ENCODE measurements around the gene DCUN1D1.

The DCUN1D1 gene

GRCh38 chr3:182971637-182972036 lies 8.7 kb downstream of the DCUN1D1 start:
- DNase-seq, result no peak

GRCh38 chr3:182970811-182971418 lies 9.4 kb downstream of the DCUN1D1 start:
- no peak for DNase-seq

DNA sequence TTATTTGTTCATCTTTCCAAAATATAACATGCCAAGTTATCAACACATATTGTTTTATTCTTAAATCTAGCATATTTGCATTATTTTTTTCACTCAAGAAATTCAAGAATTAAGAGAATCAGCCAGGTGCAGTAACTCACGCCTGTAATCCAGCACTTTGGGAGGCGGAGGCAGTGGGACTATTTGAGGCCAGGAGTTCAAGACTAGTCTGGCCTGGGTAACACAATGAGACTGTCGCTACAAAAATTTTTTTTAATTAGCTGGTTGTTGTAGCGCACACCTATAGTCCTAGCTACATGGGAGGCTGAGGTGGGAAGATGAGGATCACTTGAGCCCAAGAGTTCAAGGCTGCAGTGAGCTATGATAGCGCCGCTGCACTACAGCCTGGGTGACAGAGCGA lies 10.5 kb downstream of the DCUN1D1 start:
- DNase-seq, result no peak

DNA sequence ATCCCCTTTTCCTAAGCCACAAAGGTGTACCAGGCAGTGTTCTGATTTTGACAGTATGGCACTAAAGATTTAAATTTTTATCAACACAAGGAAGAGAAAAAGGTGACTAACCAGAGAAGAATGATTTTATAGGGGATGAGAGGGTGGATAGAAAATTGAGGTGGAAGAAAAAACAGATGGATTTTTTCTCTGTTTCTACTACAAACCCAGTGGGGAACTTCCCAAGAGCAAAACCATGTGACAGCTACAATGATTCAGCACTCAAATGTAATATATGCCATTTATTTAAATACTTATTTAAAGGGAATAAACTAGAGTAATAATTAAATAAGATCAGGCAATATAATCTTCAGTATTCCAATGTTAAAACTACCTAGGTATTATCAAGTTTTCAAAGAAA lies 11.1 kb downstream of the DCUN1D1 start:
- DNase-seq, result no peak

DNA sequence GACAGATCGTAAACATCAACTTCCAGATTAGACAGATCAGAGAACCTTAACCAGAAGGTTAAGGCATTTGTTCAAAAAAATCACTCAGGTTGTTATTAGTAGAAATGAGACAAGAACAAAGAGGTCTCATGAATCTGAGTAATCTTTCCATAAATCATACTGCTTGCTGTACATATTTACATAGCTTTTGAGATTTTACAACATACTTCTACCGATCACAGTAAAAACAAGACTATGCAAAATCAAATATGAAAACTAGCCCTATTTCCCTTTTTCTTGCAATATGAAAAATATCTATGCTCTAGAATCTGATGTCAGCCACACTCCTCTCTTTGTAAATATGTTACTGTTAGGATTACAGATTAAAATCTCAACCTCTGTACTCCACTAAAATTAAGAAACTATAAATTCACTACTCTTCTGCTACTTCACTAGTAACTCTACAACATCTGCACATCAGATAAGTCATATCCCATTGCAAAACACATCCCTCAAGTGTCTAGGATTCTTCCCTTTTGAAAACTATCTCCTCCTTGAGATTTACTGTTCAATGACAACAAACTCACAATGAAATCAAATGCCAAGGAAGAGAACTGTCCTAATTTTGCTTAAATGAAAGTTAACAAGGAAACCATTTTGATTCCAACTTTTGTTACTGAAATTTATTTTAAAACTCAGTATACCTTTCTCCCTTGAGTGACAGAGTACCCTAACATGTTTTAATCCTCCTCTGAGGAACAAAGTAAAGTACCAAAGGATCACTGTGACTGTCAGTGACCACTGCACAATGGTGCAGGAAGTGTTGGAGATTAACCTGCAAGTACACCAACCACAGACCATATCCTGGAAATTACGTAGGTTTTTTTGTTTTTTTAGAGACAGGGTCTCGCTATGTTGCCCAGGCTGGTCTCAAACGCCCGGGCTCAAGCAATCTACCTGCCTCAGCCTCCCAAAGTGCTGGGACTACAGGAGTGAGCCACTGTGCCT lies 12.8 kb downstream of the DCUN1D1 start:
- no peak for DNase-seq

DNA sequence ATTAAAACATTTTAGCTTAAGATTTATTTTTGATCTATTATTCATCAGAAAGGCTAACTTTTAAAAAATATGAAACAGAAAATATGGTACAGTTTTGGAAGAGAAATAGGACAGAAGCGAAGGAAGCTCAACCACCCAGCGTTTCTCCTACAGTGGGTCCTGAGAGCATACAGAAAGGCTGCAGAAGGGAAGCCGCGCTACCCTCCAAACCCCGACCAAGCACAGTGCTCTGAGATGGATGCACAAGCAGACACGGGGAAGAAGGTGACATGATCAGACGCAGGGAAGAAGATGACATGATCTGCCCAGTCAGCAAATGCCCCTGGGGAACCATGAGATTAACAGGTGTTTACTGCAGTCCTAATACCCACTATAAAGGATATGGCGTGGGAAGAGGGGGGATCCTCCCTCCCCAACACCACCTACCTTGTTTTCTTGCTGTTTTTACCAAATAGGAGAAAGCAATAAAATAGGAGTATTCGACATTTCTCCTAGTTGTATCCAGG lies 14.4 kb downstream of the DCUN1D1 start:
- no peak for DNase-seq

DNA sequence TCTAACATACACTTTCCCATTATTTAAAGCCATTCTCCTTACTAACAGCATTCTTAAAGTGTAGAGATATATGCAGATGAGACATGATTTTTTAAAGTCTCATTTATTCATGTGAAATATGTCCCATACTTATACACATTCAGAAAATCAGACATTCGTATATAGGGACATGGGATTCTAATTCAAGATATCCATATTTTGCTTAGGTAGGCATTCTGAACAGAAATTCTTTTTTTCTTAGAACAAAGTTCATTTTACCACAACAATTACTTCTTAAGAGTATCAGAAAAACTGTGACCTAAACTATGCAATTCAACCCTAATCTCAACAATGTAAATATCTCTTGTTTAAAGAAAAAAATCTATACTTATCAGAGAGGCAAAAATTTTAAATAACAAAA lies 16.2 kb downstream of the DCUN1D1 start:
- no peak for DNase-seq

- DNase-seq, result no peak
Observed at GRCh38 chr3:182962166-182962565, 18.2 kb downstream of the DCUN1D1 start.

- no peak for DNase-seq
Observed at GRCh38 chr3:182959474-182960350, 20.6 kb downstream of the DCUN1D1 start.

- no peak for DNase-seq
Observed at GRCh38 chr3:182957676-182958266, 22.6 kb downstream of the DCUN1D1 start.

DNA sequence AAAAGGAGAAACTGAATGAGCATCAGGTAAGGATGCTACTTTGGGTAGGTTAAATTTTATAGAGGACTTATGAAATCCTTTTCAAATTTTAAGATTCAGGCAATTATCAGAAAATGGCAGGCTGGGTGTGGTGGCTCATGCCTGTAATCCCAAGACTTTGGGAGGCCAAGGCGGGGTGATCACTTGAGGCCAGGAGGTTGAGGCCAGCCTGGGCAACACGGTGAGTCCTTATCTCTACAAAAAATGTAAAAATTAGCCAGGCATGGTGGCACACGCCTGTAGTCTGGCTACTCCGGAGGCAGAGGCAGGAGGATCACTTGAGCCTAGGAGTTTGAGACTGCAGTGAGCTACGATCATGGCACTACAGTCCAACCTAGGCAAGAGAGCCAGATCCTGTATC lies 23.1 kb downstream of the DCUN1D1 start:
- DNase-seq, result no peak

DNA sequence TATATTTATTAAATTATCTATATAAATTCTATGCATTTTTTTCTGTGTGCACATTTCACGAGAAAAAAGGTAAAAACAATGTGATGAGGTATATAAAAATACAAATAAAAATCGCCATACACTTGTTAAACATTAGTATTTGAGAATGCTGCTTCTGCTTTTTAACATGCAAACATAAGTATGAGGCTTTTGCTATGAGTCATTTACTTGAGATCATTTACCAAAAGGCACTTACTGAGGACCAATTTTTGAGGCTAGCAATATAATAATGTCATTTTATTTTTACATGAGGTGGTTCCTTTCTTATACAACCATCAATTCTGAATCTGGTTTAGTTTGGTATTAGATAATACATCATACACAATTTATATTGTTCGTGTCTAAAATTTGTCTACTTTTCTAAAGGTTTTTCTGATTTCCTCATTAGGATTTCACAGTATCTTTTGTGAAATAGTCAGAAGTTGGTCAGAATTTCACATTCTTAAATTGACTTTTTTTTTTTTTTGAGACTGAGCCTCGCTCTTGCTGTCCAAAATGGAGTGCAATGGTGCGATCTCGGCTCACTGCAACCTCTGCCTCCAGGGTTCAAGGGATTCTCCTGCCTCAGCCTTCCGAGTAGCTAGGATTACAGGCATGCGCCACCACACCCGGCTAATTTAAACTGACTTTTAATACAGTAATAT lies 25.6 kb downstream of the DCUN1D1 start:
- DNase-seq, result no peak

DNA sequence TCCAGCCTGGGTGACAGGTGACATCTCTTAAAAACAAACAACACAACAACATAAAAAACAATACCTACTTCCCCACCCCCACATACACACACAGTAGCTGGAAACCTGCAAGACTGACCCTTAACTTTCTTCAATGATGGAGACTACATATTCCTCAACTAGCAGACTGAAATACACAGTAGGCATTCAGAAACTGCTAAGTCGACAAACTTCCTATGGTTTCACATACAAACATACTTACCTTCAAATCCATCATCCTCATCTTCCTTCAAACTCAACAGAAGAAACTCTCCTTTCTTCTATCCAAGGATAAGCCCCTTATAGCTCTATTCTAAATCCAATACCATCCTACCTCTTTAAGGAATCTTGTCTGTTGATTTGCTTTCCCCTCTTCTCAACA lies 30.6 kb downstream of the DCUN1D1 start:
- no peak for DNase-seq

- no peak for DNase-seq
Observed at GRCh38 chr3:182948305-182948704, 32.0 kb downstream of the DCUN1D1 start.

DNA sequence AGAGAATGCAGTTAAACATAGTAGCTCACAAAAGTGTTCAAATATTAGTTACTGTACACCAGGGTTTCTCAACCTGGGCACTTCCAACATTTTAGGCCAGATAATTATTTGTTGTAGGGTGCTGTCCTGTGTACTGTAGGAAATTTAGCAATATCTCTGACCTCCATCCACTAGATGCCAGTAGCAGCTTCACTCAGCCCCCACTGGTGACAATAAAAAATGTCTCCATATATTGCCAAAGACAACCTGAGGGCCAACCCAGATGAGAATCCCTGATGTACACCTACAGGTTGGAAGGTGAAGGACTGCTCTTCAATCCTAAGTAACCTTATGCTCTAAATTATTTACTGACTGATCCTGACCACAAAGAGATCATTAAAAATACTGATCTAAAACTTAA lies 32.5 kb downstream of the DCUN1D1 start:
- no peak for DNase-seq

DNA sequence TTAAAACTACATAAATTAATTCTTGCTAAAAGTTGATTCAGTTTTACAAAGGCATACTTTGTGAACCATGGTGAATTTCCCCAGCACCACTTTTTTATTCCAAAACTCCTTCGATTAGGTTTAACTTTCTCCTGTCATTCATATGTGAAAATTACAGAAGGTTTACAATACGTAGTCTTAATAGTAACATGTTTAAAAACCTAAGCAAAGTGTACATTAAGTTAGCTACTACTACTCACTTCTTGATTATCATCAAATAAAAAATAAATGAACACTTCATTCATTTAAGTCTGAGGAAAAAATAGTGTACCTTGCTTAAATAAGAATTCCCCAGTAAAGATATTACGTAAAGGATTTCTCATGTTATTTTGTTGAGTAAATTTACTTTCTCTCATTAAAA lies 38.6 kb downstream of the DCUN1D1 start:
- DNase-seq, result no peak

GRCh38 chr3:182940266-182940808 lies 40.0 kb downstream of the DCUN1D1 start:
- no peak for DNase-seq

GRCh38 chr3:182937293-182938051 lies 42.9 kb downstream of the DCUN1D1 start:
- DNase-seq, result no peak

- no peak for DNase-seq
Observed at GRCh38 chr3:182936918-182937285, 43.4 kb downstream of the DCUN1D1 start.

DNA sequence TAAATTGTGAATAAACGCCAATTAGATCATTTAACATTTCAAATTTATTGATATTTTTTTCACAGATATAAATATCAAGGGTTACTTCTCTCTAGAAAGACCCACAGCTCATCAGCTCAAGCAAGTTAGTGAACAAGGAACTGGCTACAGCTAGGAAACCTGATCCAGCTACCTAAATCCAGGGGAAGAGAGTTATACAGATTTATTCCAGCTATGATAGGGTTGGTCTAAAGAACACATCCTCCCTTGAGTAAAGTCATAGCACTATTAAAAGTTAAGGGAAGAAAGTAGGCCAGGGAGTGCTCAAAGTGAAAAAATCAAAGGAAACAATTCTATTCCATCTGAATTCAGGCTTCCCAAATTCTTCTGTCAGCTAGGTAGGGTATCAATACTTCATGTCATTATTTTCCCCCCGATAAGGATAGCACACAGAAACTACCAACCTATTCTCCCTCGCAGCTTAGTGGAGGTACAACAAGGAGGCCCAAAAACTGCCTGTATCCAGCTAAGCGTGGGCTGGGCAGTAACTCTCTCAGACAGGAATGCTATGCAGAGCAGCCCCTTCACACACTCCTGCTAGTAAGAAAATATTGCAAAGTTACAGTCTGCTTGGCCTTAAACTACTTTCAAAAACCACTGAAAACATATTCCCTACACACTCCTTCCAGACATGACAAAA lies 44.0 kb downstream of the DCUN1D1 start:
- no peak for DNase-seq

Data from NCI-H2171 treated with DMSO at 0.1 percent for 48 hours (cell line).